ENCODE data around the gene MINAR1.
A peak's percentile ranks its signal among the peaks of the same experiment; 100 is the strongest.

The MINAR1 gene

DNA sequence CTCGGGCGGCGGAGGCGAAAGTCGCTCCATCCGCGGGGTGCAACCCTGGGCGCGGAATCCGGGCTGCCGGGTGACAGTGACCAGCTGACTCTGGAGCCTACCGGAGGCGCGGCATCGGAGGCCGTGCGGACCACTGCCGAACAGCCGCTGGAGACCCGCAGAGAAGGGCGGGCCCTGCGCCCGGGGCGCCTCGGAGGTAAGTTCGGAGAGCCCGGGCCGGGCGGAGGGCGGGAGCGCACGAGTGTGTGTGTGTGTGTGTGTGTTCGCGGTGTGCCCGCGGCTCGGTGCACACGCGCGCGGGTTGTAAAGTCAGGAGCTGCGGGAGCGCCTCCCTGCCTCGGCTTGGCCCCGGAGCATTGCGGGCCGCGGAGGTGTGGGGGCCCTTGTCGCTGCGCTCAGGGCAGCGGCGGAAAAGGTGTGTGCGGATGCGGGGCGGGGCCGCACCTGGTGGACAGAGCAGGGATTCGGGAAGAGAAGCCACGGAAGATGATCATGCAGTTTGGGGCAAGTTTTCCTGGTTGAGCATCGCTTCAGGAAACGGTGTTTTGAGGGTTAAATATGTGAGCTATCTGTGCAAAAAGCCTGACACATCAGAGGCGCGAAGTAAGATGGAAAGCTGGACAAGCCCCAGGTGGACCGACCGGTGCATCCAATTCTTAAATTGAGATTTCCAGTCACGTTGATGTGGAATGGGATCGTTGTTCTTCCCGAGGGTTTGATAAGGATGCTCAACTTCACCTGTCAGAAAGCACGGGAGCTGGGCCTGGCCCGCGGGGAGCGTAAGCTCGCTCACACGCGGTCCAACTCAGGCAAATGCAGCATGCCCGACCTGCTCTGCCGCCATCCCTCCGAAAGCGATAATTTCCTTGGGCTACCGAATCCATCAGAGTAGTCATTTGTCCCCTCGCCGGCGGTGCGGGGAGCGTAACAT lies 474 bp downstream of the MINAR1 start:
- no peak overlapping the region for H3K27ac ChIP-seq (ENCODE audit: extremely low read depth, low read depth, low read length)
- H3K4me3 ChIP-seq (ENCODE audit: low read depth, low read length): peak overlapping the region; percentile 44
- no peaks in the 10 kb centered on the region for H3K36me3 ChIP-seq (ENCODE audit: control insufficient read depth in 2 of 2, insufficient read depth in 1 of 2, low read length in 2 of 2)
- ChIA-PET CTCF (interaction anchor here (0.6 to 2.6 kb wide), 9 partner anchors 13 to 741 kb away, joined by 3 to 25 read pairs (median 4); no protein-coding TSS in a partner anchor), POLR2A (interaction anchor here (0.5 kb wide), 1 partner anchor 81 kb away, joined by 4 read pairs; no protein-coding TSS in a partner anchor)
- no peaks in the 10 kb centered on the region for H3K4me1 ChIP-seq (ENCODE audit: control insufficient read depth, insufficient read depth, low read length)
- H3K9me3 ChIP-seq (ENCODE audit: control insufficient read depth, insufficient read depth, low read depth, low read length): no peaks in the 10 kb centered on the region
- TF ChIP-seq ZNF155 (tag by site-specific recombination; IDR thresholded peaks at IDR 0.05) (no peak), ZFHX2 (tag by site-specific recombination; conservative IDR thresholded peaks at IDR 0.05) (no peak; the same call in 1 of the 2 replicates), ZNF76 (tag by site-specific recombination; IDR thresholded peaks at IDR 0.05; ENCODE audit: borderline replicate concordance, low read depth) (0 out of 2 replicates have a peak, but pooled peaks have one; percentile 7), OVOL3 (tag by site-specific recombination; IDR thresholded peaks at IDR 0.05) (no peak), SP7 (tag by site-specific recombination; IDR thresholded peaks at IDR 0.05) (peak; percentile 60; the same call in 1 of the 2 replicates), ZNF24 (tag by site-specific recombination; IDR thresholded peaks at IDR 0.05) (no peak), ZNF146 (tag by site-specific recombination; IDR thresholded peaks at IDR 0.05) (no peak), ZBTB8A (tag by site-specific recombination; IDR thresholded peaks at IDR 0.05) (peak; percentile 85), ZNF658 (tag by site-specific recombination; IDR thresholded peaks at IDR 0.05) (no peak), HOXA7 (CRISPR knock-in tag; IDR thresholded peaks at IDR 0.05; ENCODE audit: borderline replicate concordance) (no peak), ZNF549 (tag by site-specific recombination; IDR thresholded peaks at IDR 0.05) (no peak), ZNF211 (tag by site-specific recombination; IDR thresholded peaks at IDR 0.05; ENCODE audit: low read depth) (no peak), ZNF324 (tag by site-specific recombination; IDR thresholded peaks at IDR 0.05) (0 out of 2 replicates have a peak, but pooled peaks have one; percentile 60), ZEB2 (tag by site-specific recombination; IDR thresholded peaks at IDR 0.05) (no peak), ZNF830 (tag by site-specific recombination; IDR thresholded peaks at IDR 0.05; ENCODE audit: low read depth) (no peak), ZNF37A (tag by site-specific recombination; IDR thresholded peaks at IDR 0.05) (no peak), ZNF133 (tag by site-specific recombination; IDR thresholded peaks at IDR 0.05) (no peak), KLF1 (tag by site-specific recombination; IDR thresholded peaks at IDR 0.05) (peak; percentile 54; the same call in 1 of the 2 replicates)
- TF ChIP-seq, protein P1, sequence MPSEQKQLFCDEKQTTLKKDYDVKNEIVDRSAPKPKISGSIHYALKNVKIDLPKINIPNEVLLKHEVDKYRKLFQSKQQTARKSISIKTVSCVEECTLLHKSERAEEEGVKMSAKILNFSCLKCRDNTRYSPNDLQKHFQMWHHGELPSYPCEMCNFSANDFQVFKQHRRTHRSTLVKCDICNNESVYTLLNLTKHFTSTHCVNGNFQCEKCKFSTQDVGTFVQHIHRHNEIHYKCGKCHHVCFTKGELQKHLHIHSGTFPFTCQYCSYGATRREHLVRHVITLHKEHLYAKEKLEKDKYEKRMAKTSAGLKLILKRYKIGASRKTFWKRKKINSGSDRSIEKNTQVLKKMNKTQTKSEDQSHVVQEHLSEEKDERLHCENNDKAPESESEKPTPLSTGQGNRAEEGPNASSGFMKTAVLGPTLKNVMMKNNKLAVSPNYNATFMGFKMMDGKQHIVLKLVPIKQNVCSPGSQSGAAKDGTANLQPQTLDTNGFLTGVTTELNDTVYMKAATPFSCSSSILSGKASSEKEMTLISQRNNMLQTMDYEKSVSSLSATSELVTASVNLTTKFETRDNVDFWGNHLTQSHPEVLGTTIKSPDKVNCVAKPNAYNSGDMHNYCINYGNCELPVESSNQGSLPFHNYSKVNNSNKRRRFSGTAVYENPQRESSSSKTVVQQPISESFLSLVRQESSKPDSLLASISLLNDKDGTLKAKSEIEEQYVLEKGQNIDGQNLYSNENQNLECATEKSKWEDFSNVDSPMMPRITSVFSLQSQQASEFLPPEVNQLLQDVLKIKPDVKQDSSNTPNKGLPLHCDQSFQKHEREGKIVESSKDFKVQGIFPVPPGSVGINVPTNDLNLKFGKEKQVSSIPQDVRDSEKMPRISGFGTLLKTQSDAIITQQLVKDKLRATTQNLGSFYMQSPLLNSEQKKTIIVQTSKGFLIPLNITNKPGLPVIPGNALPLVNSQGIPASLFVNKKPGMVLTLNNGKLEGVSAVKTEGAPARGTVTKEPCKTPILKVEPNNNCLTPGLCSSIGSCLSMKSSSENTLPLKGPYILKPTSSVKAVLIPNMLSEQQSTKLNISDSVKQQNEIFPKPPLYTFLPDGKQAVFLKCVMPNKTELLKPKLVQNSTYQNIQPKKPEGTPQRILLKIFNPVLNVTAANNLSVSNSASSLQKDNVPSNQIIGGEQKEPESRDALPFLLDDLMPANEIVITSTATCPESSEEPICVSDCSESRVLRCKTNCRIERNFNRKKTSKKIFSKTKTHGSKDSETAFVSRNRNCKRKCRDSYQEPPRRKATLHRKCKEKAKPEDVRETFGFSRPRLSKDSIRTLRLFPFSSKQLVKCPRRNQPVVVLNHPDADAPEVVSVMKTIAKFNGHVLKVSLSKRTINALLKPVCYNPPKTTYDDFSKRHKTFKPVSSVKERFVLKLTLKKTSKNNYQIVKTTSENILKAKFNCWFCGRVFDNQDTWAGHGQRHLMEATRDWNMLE (tag by site-specific recombination; conservative IDR thresholded peaks at IDR 0.05; ENCODE audit: low read depth): no peak
- TF ChIP-seq, protein P2, sequence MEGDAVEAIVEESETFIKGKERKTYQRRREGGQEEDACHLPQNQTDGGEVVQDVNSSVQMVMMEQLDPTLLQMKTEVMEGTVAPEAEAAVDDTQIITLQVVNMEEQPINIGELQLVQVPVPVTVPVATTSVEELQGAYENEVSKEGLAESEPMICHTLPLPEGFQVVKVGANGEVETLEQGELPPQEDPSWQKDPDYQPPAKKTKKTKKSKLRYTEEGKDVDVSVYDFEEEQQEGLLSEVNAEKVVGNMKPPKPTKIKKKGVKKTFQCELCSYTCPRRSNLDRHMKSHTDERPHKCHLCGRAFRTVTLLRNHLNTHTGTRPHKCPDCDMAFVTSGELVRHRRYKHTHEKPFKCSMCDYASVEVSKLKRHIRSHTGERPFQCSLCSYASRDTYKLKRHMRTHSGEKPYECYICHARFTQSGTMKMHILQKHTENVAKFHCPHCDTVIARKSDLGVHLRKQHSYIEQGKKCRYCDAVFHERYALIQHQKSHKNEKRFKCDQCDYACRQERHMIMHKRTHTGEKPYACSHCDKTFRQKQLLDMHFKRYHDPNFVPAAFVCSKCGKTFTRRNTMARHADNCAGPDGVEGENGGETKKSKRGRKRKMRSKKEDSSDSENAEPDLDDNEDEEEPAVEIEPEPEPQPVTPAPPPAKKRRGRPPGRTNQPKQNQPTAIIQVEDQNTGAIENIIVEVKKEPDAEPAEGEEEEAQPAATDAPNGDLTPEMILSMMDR (tag by site-specific recombination; IDR thresholded peaks at IDR 0.05): peak; percentile 6; the same call in 1 of the 2 replicates
- TF ChIP-seq, protein P3, sequence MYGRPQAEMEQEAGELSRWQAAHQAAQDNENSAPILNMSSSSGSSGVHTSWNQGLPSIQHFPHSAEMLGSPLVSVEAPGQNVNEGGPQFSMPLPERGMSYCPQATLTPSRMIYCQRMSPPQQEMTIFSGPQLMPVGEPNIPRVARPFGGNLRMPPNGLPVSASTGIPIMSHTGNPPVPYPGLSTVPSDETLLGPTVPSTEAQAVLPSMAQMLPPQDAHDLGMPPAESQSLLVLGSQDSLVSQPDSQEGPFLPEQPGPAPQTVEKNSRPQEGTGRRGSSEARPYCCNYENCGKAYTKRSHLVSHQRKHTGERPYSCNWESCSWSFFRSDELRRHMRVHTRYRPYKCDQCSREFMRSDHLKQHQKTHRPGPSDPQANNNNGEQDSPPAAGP (tag by site-specific recombination; IDR thresholded peaks at IDR 0.05): no peak
- TF ChIP-seq, protein P4, sequence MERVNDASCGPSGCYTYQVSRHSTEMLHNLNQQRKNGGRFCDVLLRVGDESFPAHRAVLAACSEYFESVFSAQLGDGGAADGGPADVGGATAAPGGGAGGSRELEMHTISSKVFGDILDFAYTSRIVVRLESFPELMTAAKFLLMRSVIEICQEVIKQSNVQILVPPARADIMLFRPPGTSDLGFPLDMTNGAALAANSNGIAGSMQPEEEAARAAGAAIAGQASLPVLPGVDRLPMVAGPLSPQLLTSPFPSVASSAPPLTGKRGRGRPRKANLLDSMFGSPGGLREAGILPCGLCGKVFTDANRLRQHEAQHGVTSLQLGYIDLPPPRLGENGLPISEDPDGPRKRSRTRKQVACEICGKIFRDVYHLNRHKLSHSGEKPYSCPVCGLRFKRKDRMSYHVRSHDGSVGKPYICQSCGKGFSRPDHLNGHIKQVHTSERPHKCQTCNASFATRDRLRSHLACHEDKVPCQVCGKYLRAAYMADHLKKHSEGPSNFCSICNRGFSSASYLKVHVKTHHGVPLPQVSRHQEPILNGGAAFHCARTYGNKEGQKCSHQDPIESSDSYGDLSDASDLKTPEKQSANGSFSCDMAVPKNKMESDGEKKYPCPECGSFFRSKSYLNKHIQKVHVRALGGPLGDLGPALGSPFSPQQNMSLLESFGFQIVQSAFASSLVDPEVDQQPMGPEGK (tag by site-specific recombination; IDR thresholded peaks at IDR 0.05): peak; percentile 43
- TF ChIP-seq, protein P5, sequence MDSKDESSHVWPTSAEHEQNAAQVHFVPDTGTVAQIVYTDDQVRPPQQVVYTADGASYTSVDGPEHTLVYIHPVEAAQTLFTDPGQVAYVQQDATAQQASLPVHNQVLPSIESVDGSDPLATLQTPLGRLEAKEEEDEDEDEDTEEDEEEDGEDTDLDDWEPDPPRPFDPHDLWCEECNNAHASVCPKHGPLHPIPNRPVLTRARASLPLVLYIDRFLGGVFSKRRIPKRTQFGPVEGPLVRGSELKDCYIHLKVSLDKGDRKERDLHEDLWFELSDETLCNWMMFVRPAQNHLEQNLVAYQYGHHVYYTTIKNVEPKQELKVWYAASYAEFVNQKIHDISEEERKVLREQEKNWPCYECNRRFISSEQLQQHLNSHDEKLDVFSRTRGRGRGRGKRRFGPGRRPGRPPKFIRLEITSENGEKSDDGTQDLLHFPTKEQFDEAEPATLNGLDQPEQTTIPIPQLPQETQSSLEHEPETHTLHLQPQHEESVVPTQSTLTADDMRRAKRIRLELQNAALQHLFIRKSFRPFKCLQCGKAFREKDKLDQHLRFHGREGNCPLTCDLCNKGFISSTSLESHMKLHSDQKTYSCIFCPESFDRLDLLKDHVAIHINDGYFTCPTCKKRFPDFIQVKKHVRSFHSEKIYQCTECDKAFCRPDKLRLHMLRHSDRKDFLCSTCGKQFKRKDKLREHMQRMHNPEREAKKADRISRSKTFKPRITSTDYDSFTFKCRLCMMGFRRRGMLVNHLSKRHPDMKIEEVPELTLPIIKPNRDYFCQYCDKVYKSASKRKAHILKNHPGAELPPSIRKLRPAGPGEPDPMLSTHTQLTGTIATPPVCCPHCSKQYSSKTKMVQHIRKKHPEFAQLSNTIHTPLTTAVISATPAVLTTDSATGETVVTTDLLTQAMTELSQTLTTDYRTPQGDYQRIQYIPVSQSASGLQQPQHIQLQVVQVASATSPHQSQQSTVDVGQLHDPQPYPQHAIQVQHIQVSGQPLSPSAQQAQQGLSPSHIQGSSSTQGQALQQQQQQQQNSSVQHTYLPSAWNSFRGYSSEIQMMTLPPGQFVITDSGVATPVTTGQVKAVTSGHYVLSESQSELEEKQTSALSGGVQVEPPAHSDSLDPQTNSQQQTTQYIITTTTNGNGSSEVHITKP (tag by site-specific recombination; IDR thresholded peaks at IDR 0.05): no peak

All from HEK293 (cell line).